Measurements from ENCODE around the gene POLR2I.
"Not testable (repeated sequence)": the region's sequence is repeated elsewhere in the genome, so short reads cannot be mapped to it uniquely, and the experiment has no call there.

Gene POLR2I

GRCh38 chr19:36081894-36082293 lies 32.8 kb downstream of the POLR2I start:
- H3K4me3 Mint-ChIP-seq = no peak overlapping the region
- no peaks in the 10 kb centered on the region for H3K27me3 Mint-ChIP-seq (ENCODE audit: low read depth, poor library complexity)
- no peaks in the 10 kb centered on the region for H3K9me3 Mint-ChIP-seq
- H3K4me1 Mint-ChIP-seq = no peaks in the 10 kb centered on the region
- peaks cover 53% of the 10 kb centered on the region for H3K36me3 Mint-ChIP-seq (ENCODE audit: low read depth)
- H3K27ac Mint-ChIP-seq = peak overlapping the region; percentile 57
- no peak for DNase-seq
- no peak for TF ChIP-seq CTCF (IDR thresholded peaks at IDR 0.05)

- no peak for TF ChIP-seq CTCF (IDR thresholded peaks at IDR 0.05)
- Mint-ChIP-seq H3K9me3 (no peaks in the 10 kb centered on the region), H3K27ac (no peak overlapping the region), H3K4me1 (no peaks in the 10 kb centered on the region), H3K36me3 (ENCODE audit: low read depth) (peaks cover 53% of the 10 kb centered on the region), H3K4me3 (no peak overlapping the region), H3K27me3 (ENCODE audit: low read depth, poor library complexity) (no peaks in the 10 kb centered on the region)
- DNase-seq = no peak
Measured at GRCh38 chr19:36081385-36081784, 33.3 kb downstream of the POLR2I start.

- Mint-ChIP-seq H3K9me3 (no peaks in the 10 kb centered on the region), H3K4me1 (no peaks in the 10 kb centered on the region), H3K36me3 (ENCODE audit: low read depth) (peaks cover 58% of the 10 kb centered on the region), H3K27ac (peak overlapping the region; percentile 16), H3K4me3 (no peak overlapping the region), H3K27me3 (ENCODE audit: low read depth, poor library complexity) (no peaks in the 10 kb centered on the region)
- no peak for TF ChIP-seq CTCF (IDR thresholded peaks at IDR 0.05)
- no peak for DNase-seq
Measured at GRCh38 chr19:36079389-36079945, 35.2 kb downstream of the POLR2I start.

GRCh38 chr19:36073121-36073876 lies 41.4 kb downstream of the POLR2I start:
- no peak for DNase-seq
- no peaks in the 10 kb centered on the region for H3K4me1 Mint-ChIP-seq
- H3K27me3 Mint-ChIP-seq (ENCODE audit: low read depth, poor library complexity) = no peaks in the 10 kb centered on the region
- no peak overlapping the region for H3K4me3 Mint-ChIP-seq
- no peak for TF ChIP-seq CTCF (IDR thresholded peaks at IDR 0.05)
- peaks cover 58% of the 10 kb centered on the region for H3K36me3 Mint-ChIP-seq (ENCODE audit: low read depth)
- H3K9me3 Mint-ChIP-seq = peaks cover 6% of the 10 kb centered on the region
- H3K27ac Mint-ChIP-seq = peak overlapping the region; percentile 54

GRCh38 chr19:36072081-36072480 lies 42.6 kb downstream of the POLR2I start:
- no peak overlapping the region for H3K4me3 Mint-ChIP-seq
- no peak overlapping the region for H3K27ac Mint-ChIP-seq
- no peaks in the 10 kb centered on the region for H3K4me1 Mint-ChIP-seq
- H3K9me3 Mint-ChIP-seq = peaks cover 12% of the 10 kb centered on the region
- no peaks in the 10 kb centered on the region for H3K27me3 Mint-ChIP-seq (ENCODE audit: low read depth, poor library complexity)
- DNase-seq = no peak
- peaks cover 62% of the 10 kb centered on the region for H3K36me3 Mint-ChIP-seq (ENCODE audit: low read depth)
- TF ChIP-seq CTCF (IDR thresholded peaks at IDR 0.05) = no peak

GRCh38 chr19:36068810-36069499 lies 45.7 kb downstream of the POLR2I start:
- DNase-seq; H3K4me3 Mint-ChIP-seq; H3K27ac Mint-ChIP-seq; H3K27me3 Mint-ChIP-seq (ENCODE audit: low read depth, poor library complexity); H3K4me1 Mint-ChIP-seq: not testable (repeated sequence)
- H3K9me3 Mint-ChIP-seq = peaks cover 12% of the 10 kb centered on the region
- peaks cover 61% of the 10 kb centered on the region for H3K36me3 Mint-ChIP-seq (ENCODE audit: low read depth)

All from nephron progenitor cell (in vitro differentiated cells).